Measurements from ENCODE around the gene KDM8.

The KDM8 gene

GRCh38 chr16:27230562-27231001 lies 27.3 kb downstream of the KDM8 start:
- DNase-seq (ENCODE audit: low read depth) = peak; percentile 60

GRCh38 chr16:27231692-27232060 lies 28.4 kb downstream of the KDM8 start:
- DNase-seq (ENCODE audit: low read depth) = no peak

GRCh38 chr16:27232061-27232900 lies 29.0 kb downstream of the KDM8 start:
- DNase-seq (ENCODE audit: low read depth) = no peak

GRCh38 chr16:27232901-27233625 lies 29.7 kb downstream of the KDM8 start:
- DNase-seq (ENCODE audit: low read depth) = no peak

DNA sequence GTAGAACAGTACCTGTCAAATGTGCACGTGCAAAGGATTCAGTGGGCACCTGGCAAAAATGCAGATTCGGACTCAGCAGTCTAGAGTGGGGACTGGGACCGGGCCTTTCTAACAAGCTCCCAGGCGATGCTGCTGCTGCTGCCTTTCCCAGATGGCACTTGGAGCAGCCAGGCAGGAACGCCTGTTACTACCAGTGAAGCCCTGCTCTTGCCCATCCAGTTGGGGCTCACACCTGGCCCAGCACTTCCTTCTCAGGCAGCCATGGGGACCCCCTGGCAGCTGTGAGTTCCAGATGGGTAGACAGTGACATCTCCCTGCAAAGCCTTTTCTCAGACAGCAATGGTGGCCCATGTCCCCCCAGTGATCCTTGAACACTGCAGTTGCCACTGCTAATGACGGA lies 30.4 kb downstream of the KDM8 start:
- DNase-seq (ENCODE audit: low read depth) = no peak

DNA sequence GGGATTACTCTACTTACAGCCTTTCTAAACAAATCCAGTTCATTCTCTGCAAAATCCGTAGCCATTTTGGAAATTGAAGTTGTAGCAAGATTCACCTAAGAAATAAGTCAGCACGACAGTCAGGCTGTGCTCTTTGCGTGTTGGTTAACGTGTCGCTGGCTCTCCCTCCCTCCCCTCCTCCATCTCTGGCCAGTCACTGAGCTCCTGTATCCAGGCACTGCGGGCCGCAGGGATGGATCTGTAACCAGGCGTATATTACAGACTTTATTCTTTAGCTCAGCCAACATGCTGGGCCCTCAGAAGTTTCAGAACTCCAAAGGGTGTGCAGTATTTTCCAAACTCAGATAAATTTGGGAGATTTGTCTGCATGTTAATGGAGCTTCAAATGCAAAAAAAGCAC lies 30.8 kb downstream of the KDM8 start:
- DNase-seq (ENCODE audit: low read depth) = no peak

DNA sequence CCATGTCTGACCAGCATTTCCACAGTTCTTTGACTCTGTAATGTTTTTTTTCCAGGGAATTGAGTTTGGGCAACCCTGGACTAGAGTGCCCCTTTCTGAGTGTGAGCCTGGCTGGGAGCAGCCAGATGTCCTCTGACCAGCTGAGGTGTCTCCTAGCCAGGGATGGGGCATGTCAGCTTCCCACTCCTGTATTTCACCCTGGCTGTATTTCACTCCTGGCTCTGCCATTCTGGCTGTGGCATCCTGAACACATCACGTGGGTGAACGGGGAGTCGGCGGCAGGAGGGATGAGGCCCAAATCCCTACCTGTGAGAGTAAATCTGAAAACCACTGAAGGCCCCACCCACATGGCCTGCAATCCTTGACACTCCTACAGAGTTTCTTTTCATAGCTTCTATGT lies 31.3 kb downstream of the KDM8 start:
- no peak for DNase-seq (ENCODE audit: low read depth)

GRCh38 chr16:27235055-27235937 lies 32.0 kb downstream of the KDM8 start:
- DNase-seq (ENCODE audit: low read depth) = peak; percentile 81

GRCh38 chr16:27235938-27236245 lies 32.6 kb downstream of the KDM8 start:
- no peak for DNase-seq (ENCODE audit: low read depth)

DNA sequence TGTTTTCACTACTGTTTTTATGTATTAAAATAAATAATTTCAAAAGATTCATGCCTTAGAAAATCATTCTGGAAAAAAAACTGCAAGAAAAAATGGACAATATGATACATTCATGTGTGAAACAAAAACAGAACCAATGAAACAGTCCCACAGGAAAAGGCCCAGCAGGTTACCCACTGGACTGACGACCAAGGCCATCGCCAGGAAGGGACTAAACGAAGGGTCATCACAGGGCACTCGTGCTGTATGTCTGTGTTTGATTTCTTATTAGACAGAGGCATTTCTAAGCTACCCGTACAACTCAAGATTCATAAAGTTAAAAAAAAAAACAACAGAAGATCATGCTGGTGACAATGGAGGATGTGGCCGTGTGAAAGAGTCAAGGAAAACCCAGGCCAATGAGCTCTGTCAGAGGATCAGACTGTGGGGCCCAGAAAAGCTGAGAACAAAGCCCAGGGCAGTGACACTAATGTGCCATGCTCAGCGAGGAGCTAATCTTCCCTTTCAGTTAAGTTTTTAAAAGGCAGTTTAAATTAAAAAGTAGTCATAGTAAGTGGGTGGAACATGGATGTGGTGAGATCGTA lies 33.4 kb downstream of the KDM8 start:
- no peak for DNase-seq (ENCODE audit: low read depth)

- peak; percentile 62 for DNase-seq (ENCODE audit: low read depth)
These were observed 34.1 kb downstream of the KDM8 start for GRCh38 chr16:27237219-27238015.

DNA sequence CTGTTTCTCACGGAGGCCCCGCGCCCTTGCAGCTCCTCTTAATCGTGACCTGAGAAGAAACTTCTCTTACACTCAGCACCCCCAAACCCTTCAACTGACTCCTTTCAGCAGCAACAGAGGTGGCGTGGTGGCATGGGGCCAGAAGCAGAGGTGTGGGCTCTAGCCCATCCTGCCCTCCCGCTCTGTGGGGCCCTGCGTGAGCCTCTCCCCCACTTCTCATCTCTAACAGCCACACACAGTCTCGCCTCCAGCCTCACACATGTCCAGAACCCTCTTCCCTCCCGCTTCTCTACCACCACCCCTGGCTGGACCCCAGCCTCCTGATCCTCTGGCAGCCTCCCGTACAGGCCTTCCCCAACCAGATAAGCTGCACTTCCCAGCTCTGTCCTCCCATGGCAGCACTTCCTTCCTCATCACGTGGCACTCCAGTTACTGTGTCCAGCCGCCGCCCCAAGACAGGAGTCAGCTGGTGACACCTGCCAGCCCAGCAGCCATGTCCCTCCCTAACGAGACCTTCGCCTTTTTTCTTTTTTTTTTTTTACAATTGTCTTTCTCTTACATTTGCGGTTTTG lies 34.8 kb downstream of the KDM8 start:
- DNase-seq (ENCODE audit: low read depth) = no peak

- no peak for DNase-seq (ENCODE audit: low read depth)
These were observed 35.3 kb downstream of the KDM8 start for GRCh38 chr16:27238591-27238990.

- no peak for DNase-seq (ENCODE audit: low read depth)
These were observed 35.7 kb downstream of the KDM8 start for GRCh38 chr16:27239026-27239425.

GRCh38 chr16:27239906-27240655 lies 36.8 kb downstream of the KDM8 start:
- no peak for DNase-seq (ENCODE audit: low read depth)

DNA sequence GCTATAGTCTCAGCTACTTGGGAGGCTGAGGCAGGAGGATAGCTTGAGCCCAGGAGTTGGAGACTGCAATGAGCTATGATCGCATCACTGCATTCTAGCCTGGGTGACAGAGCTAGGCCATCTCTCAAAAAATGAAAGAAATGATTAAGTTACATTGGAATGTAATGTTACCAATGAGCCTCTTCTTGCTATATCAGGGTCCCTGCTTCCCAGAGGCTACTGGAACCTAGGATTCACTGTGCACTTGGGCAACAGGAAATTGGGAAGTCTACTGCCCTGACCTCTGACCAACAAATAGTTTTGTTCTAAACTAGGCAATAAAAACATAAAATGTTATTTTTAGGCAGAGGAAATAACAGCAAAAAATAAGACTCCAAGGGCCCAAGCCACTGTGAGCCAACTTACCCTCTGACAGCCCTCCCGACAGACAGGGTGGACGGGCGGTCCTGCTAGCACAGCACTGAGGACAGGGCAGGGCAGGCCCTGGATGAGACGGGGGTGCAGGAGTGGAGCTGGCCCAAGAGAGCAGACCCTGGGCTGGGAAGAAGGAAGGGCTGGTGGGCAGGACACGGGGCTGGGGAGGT lies 37.7 kb downstream of the KDM8 start:
- DNase-seq (ENCODE audit: low read depth) = no peak

DNA sequence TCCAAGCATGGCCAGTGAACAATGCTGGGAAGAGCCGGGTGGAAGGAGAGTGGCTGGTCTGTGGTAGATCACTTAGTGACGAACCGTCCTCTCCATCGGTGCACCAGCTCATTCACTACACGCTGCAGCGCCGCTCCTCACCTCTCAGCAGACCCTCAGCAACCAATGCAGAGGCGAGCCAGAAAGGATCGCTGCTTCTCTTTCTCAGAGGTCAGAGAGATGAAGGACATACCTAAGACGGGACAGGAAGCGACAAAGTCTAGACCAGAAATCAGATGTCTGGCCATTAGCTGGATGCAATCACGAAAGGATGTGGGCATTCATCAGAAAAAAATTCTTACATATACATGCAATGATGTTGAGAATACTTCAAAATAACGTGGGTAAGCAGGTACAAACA lies 38.3 kb downstream of the KDM8 start:
- no peak for DNase-seq (ENCODE audit: low read depth)

GRCh38 chr16:27242398-27242797 lies 39.1 kb downstream of the KDM8 start:
- DNase-seq (ENCODE audit: low read depth) = no peak

DNA sequence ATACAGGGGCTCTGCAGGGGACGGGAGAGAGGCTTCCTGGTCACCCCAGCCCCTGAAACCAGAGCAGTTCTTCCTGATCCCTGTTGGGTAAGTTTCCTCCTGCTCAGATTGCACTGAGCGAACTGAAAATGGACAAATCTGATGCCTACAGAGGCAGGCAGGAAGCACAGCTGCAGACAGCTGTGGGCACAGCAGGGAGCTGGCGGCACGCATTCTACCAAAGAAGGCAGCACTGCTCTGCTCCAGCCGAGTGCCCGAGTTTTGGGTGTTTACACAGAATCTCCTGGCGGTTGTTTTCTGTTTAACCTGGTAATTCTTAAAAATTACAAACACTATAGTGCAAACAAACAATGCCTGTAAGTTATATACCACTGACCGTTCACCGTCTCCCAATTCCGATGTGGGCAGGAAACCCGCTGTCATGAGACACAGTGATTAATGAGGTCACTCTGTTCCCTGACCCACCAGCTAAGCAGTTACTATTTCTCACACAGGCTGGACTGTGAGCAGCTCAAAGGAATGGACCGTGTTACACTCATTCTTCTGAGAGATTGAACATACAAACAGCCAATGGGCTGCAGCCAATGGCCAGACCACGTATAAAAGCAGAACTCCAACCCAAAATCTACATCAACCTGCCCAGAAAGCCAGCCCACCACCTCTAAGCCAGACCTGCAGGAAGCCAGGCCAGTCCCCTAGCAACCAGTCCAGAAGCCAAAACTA lies 39.7 kb downstream of the KDM8 start:
- DNase-seq (ENCODE audit: low read depth) = no peak

All from stimulated activated CD8-positive, alpha-beta memory T cell treated with anti-CD3 and anti-CD28 coated beads, Interleukin-12 subunit alpha, Interleukin-12 subunit beta, amount 100 ng/mL, for 1 hour (primary cell).